ENCODE data around the gene HSPBAP1.

HSPBAP1 gene

DNA sequence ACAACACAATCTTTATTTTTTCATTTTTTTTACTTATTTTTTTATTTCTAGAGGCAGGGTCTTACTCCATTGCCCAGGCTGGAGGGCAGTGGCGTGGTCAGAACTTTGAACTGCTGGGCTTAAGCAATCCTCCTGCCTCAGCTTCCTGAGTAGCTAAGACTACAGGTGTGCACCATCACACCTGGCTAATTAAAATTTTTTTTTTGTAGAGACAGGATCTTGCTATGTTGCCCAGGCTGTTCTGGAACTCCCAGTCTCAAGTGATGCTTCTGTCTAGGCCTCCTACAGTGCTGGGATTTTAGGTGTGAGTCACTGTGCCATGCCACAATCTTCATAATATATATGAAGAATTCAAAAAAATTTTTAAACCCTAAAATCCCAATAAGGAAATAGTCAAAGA lies 20.8 kb downstream of the HSPBAP1 start:
- Histone ChIP-seq H3K23ac (ENCODE audit: low read depth, low read length, poor library complexity) (no peak overlapping the region), H3K4me1 (ENCODE audit: control insufficient read depth in 2 of 2, insufficient read depth in 1 of 2, low read depth in 1 of 2, low read length in 2 of 2) (peaks cover 0 to 2% of the 10 kb centered on the region in 2 donors), H2BK12ac (ENCODE audit: low read length) (no peak overlapping the region), H3K4me2 (ENCODE audit: insufficient read depth, low read length, poor library complexity, severe bottlenecking) (no peak overlapping the region), H3K9ac (ENCODE audit: low read depth, low read length, poor library complexity) (no peak overlapping the region), H2AK5ac (ENCODE audit: low read depth, low read length) (no peak overlapping the region), H2BK15ac (ENCODE audit: low read length) (no peak overlapping the region), H3K14ac (ENCODE audit: low read length) (no peak overlapping the region), H3K79me1 (ENCODE audit: low read depth, low read length) (no peaks in the 10 kb centered on the region), H2BK5ac (ENCODE audit: low read length) (no peak overlapping the region), H3K18ac (ENCODE audit: low read length) (no peak overlapping the region), H3K9me3 (replicated peaks in 1 of 2; ENCODE audit: control insufficient read depth in 2 of 2, insufficient read depth in 1 of 2, low read depth in 1 of 2, low read length in 2 of 2) (no peaks in the 10 kb centered on the region), H3K4ac (ENCODE audit: low read length) (no peak overlapping the region), H4K8ac (ENCODE audit: low read depth, low read length) (no peak overlapping the region), H2BK120ac (ENCODE audit: low read depth, low read length) (no peak overlapping the region), H3K27ac (replicated peaks; ENCODE audit: low read length) (no peak overlapping the region), H3K27me3 (ENCODE audit: control insufficient read depth in 3 of 3, insufficient read depth in 3 of 3, low read depth in 1 of 3, low read length in 3 of 3) (no peaks in the 10 kb centered on the region), H3K4me3 (ENCODE audit: low read length in 2 of 2) (no peak overlapping the region), H4K91ac (ENCODE audit: low read depth, low read length, poor library complexity) (no peak overlapping the region), H2AFZ (ENCODE audit: low read length) (no peak overlapping the region), H3K36me3 (replicated peaks in 1 of 2; ENCODE audit: control insufficient read depth in 2 of 2, insufficient read depth in 2 of 2, low read length in 2 of 2) (peaks cover 6 to 10% of the 10 kb centered on the region in 2 donors)
- DNase-seq (ENCODE audit: low spot score) = no peak
- no CpG with 5 or more reads among the region's 1 CpG for WGBS, 2 donors (ENCODE audit: extremely low coverage in 2 of 2, insufficient read length in 2 of 2, insufficient replicate concordance in 1 of 2)

DNA sequence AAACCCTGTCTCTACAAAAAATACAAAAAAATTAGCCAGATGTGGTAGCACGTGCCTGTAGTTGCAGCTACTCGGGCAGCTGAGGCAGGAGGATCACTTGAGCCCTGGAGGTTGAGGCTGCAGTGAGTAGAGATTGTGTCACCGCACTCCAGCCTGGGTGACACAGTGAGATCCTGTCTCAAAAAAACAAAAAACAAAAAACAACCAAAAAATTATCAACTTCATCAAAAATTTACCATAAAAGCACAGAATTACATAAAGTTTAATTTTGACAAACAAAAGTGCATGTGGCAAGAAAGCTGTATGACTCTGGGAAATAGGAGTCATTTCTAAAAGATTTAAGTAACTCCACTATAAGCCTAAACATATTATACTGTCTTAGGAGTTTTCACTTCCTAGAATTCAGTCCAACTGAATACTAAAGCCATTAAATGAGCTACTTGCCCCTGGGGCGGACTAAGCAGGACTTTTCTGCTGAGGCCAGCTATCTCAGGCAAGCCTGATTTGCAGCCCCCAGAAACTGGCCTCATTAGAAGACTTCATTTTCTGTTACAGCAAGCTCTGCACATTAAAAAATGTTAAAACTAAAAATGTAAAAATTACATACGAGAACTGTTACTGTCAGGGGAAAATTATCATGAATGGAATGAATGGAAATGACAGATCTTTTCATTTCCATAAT lies 23.0 kb downstream of the HSPBAP1 start:
- Histone ChIP-seq H3K4me1 (ENCODE audit: control insufficient read depth in 2 of 2, insufficient read depth in 1 of 2, low read depth in 1 of 2, low read length in 2 of 2) (peaks cover 0 to 2% of the 10 kb centered on the region in 2 donors), H2BK15ac (ENCODE audit: low read length) (no peak overlapping the region), H3K9ac (ENCODE audit: low read depth, low read length, poor library complexity) (no peak overlapping the region), H3K4me3 (ENCODE audit: low read length in 2 of 2) (no peak overlapping the region), H3K79me1 (ENCODE audit: low read depth, low read length) (no peaks in the 10 kb centered on the region), H2AK5ac (ENCODE audit: low read depth, low read length) (no peak overlapping the region), H3K27ac (replicated peaks; ENCODE audit: low read length) (no peak overlapping the region), H4K8ac (ENCODE audit: low read depth, low read length) (no peak overlapping the region), H3K4me2 (ENCODE audit: insufficient read depth, low read length, poor library complexity, severe bottlenecking) (no peak overlapping the region), H3K36me3 (replicated peaks in 1 of 2; ENCODE audit: control insufficient read depth in 2 of 2, insufficient read depth in 2 of 2, low read length in 2 of 2) (peaks cover 6 to 11% of the 10 kb centered on the region in 2 donors), H3K18ac (ENCODE audit: low read length) (no peak overlapping the region), H2AFZ (ENCODE audit: low read length) (no peak overlapping the region), H2BK12ac (ENCODE audit: low read length) (no peak overlapping the region), H2BK5ac (ENCODE audit: low read length) (no peak overlapping the region), H3K23ac (ENCODE audit: low read depth, low read length, poor library complexity) (no peak overlapping the region), H3K14ac (ENCODE audit: low read length) (no peak overlapping the region), H4K91ac (ENCODE audit: low read depth, low read length, poor library complexity) (no peak overlapping the region), H2BK120ac (ENCODE audit: low read depth, low read length) (no peak overlapping the region), H3K9me3 (replicated peaks in 1 of 2; ENCODE audit: control insufficient read depth in 2 of 2, insufficient read depth in 1 of 2, low read depth in 1 of 2, low read length in 2 of 2) (no peaks in the 10 kb centered on the region), H3K27me3 (ENCODE audit: control insufficient read depth in 3 of 3, insufficient read depth in 3 of 3, low read depth in 1 of 3, low read length in 3 of 3) (no peaks in the 10 kb centered on the region), H3K4ac (ENCODE audit: low read length) (no peak overlapping the region)
- WGBS, 2 donors (ENCODE audit: extremely low coverage in 2 of 2, insufficient read length in 2 of 2, insufficient replicate concordance in 1 of 2) = no CpG with 5 or more reads among the region's 5 CpGs
- no peak for DNase-seq (ENCODE audit: low spot score)

DNA sequence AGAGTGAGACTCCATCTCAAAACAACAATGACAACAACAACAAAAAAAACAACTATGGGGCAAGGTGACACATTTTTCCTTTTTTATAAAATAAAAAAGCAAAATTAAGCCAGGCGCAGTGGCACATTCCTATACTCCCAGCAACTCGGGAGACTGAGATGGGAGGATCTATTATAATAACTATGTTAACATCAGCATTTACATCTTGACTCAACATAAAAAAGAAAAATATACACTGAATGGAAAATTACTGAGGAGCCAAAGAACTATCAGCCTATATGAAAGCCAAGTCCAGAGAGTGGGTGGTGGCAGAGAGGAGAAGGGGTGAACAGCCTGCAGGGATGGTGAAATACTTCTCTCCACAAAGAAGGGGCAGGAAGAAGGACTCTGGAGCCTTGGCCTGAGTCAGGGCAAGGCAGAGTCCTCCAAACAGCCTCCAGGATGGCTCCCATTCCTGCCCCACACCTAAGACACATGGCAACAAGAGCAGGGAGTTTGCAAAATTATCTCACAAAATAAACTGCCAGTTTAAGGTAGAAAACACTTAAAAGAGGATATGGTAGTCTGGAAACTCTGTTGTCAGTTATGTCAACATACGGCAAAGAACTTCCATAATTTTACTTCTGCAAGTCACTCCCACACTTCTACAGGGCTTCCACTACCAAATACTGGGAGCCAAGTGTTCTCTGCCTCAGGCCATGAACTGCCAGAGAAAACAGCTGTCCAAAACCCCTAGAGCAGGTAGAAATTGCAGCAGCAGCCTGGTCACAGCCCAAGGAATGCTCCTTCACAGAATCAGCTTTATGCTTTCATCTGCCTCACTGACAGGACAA lies 25.9 kb downstream of the HSPBAP1 start:
- no CpG with 5 or more reads among the region's 3 CpGs for WGBS, 2 donors (ENCODE audit: extremely low coverage in 2 of 2, insufficient read length in 2 of 2, insufficient replicate concordance in 1 of 2)
- Histone ChIP-seq H3K23ac (ENCODE audit: low read depth, low read length, poor library complexity) (no peak overlapping the region), H3K9me3 (replicated peaks in 1 of 2; ENCODE audit: control insufficient read depth in 2 of 2, insufficient read depth in 1 of 2, low read depth in 1 of 2, low read length in 2 of 2) (no peaks in the 10 kb centered on the region)

DNA sequence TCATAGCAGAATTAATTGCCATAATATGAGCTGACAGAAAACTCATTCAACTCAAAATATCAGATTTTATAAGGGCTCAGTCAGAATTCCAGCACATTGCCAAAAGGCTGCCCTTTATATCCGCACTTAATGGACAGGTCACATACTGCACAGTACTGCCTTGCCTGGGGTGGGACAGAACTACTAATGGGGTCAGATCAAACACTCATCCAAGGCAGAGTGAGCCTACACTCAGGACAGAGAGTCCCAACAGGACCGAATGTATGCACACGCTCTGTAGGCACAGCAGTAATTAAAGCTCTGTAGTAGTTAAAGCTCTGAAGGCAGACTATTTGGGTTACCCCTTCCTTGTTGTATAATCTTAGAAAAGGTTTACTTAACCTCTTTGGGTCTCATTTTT lies 27.2 kb downstream of the HSPBAP1 start:
- H3K4me1 ChIP-seq (ENCODE audit: control insufficient read depth in 2 of 2, insufficient read depth in 1 of 2, low read depth in 1 of 2, low read length in 2 of 2) = peaks cover 0 to 3% of the 10 kb centered on the region in 2 donors
- H2AK5ac ChIP-seq (ENCODE audit: low read depth, low read length) = no peak overlapping the region
- H3K23ac ChIP-seq (ENCODE audit: low read depth, low read length, poor library complexity) = no peak overlapping the region
- H3K18ac ChIP-seq (ENCODE audit: low read length) = no peak overlapping the region
- H2BK5ac ChIP-seq (ENCODE audit: low read length) = no peak overlapping the region
- WGBS, 2 donors (ENCODE audit: extremely low coverage in 2 of 2, insufficient read length in 2 of 2, insufficient replicate concordance in 1 of 2) = no CpG with 5 or more reads among the region's 3 CpGs
- H3K27ac ChIP-seq (replicated peaks; ENCODE audit: low read length) = no peak overlapping the region
- no peak overlapping the region for H2BK120ac ChIP-seq (ENCODE audit: low read depth, low read length)
- H3K4me3 ChIP-seq (ENCODE audit: low read length in 2 of 2) = no peak overlapping the region
- H3K14ac ChIP-seq (ENCODE audit: low read length) = no peak overlapping the region
- peaks cover 4 to 14% of the 10 kb centered on the region in 2 donors for H3K36me3 ChIP-seq (replicated peaks in 1 of 2; ENCODE audit: control insufficient read depth in 2 of 2, insufficient read depth in 2 of 2, low read length in 2 of 2)
- H3K9ac ChIP-seq (ENCODE audit: low read depth, low read length, poor library complexity) = no peak overlapping the region
- no peak overlapping the region for H4K8ac ChIP-seq (ENCODE audit: low read depth, low read length)
- H2BK12ac ChIP-seq (ENCODE audit: low read length) = no peak overlapping the region
- no peaks in the 10 kb centered on the region for H3K27me3 ChIP-seq (ENCODE audit: control insufficient read depth in 3 of 3, insufficient read depth in 3 of 3, low read depth in 1 of 3, low read length in 3 of 3)
- H2BK15ac ChIP-seq (ENCODE audit: low read length) = no peak overlapping the region
- H3K4me2 ChIP-seq (ENCODE audit: insufficient read depth, low read length, poor library complexity, severe bottlenecking) = no peak overlapping the region
- H3K4ac ChIP-seq (ENCODE audit: low read length) = no peak overlapping the region
- H3K9me3 ChIP-seq (replicated peaks in 1 of 2; ENCODE audit: control insufficient read depth in 2 of 2, insufficient read depth in 1 of 2, low read depth in 1 of 2, low read length in 2 of 2) = no peaks in the 10 kb centered on the region
- H3K79me1 ChIP-seq (ENCODE audit: low read depth, low read length) = no peaks in the 10 kb centered on the region
- no peak for DNase-seq (ENCODE audit: low spot score)
- H2AFZ ChIP-seq (ENCODE audit: low read length) = no peak overlapping the region
- H4K91ac ChIP-seq (ENCODE audit: low read depth, low read length, poor library complexity) = no peak overlapping the region

More for the DNA sequence above, 25.9 kb downstream of the HSPBAP1 start:
- Histone ChIP-seq H3K9ac (ENCODE audit: low read depth, low read length, poor library complexity) (no peak overlapping the region), H3K4me3 (ENCODE audit: low read length in 2 of 2) (no peak overlapping the region), H2AK5ac (ENCODE audit: low read depth, low read length) (no peak overlapping the region), H3K4me2 (ENCODE audit: insufficient read depth, low read length, poor library complexity, severe bottlenecking) (no peak overlapping the region), H2BK120ac (ENCODE audit: low read depth, low read length) (no peak overlapping the region), H4K91ac (ENCODE audit: low read depth, low read length, poor library complexity) (no peak overlapping the region), H3K14ac (ENCODE audit: low read length) (no peak overlapping the region), H3K18ac (ENCODE audit: low read length) (no peak overlapping the region), H2AFZ (ENCODE audit: low read length) (no peak overlapping the region), H3K27me3 (ENCODE audit: control insufficient read depth in 3 of 3, insufficient read depth in 3 of 3, low read depth in 1 of 3, low read length in 3 of 3) (no peaks in the 10 kb centered on the region), H4K8ac (ENCODE audit: low read depth, low read length) (no peak overlapping the region), H3K27ac (replicated peaks; ENCODE audit: low read length) (no peak overlapping the region), H2BK12ac (ENCODE audit: low read length) (no peak overlapping the region), H3K4ac (ENCODE audit: low read length) (no peak overlapping the region), H3K4me1 (ENCODE audit: control insufficient read depth in 2 of 2, insufficient read depth in 1 of 2, low read depth in 1 of 2, low read length in 2 of 2) (no peaks in the 10 kb centered on the region), H2BK5ac (ENCODE audit: low read length) (no peak overlapping the region), H2BK15ac (ENCODE audit: low read length) (no peak overlapping the region), H3K79me1 (ENCODE audit: low read depth, low read length) (no peaks in the 10 kb centered on the region), H3K36me3 (replicated peaks in 1 of 2; ENCODE audit: control insufficient read depth in 2 of 2, insufficient read depth in 2 of 2, low read length in 2 of 2) (peaks cover 4 to 14% of the 10 kb centered on the region in 2 donors)
- no peak for DNase-seq (ENCODE audit: low spot score)
